Immature natural killer cell (primary cell): ENCODE data around the gene ZBTB2. TPM values are rescaled to one million over a fixed set of nuclear protein-coding genes. Genes with fewer than 3 reads are reported as not detected.

ENCODE experiments used
- DNase-seq, 3 donors: peaks; one replicate each; pipeline ENCODE4 v3.0.0; 2022; ENCODE audit warnings: mixed read lengths in 1 of 3
- H3K27ac Mint-ChIP-seq, 6 donors: one replicate each; pipeline ENCODE4 v1.8.0; 2020; ENCODE audit warnings: mixed read lengths in 6 of 6, mild to moderate bottlenecking in 5 of 6, inconsistent platforms in 4 of 6, moderate library complexity in 3 of 6
- H3K27me3 Mint-ChIP-seq, 3 donors: one replicate each; pipeline ENCODE4 v1.8.0; 2020 to 2021; ENCODE audit warnings: low read depth in 3 of 3, mild to moderate bottlenecking in 3 of 3, mixed read lengths in 3 of 3, moderate library complexity in 3 of 3, inconsistent platforms in 1 of 3
- H3K36me3 Mint-ChIP-seq, 3 donors: one replicate each; pipeline ENCODE4 v1.8.0; 2020; ENCODE audit warnings: mixed read lengths in 3 of 3, inconsistent platforms in 2 of 3, mild to moderate bottlenecking in 2 of 3
- H3K4me1 Mint-ChIP-seq, 2 donors: one replicate each; pipeline ENCODE4 v1.8.0; 2020; ENCODE audit warnings: inconsistent platforms in 2 of 2, mild to moderate bottlenecking in 2 of 2, mixed read lengths in 2 of 2, moderate library complexity in 1 of 2
- H3K4me3 Mint-ChIP-seq, 5 donors: one replicate each; pipeline ENCODE4 v1.8.0; 2020; ENCODE audit warnings: mild to moderate bottlenecking in 5 of 5, mixed read lengths in 5 of 5, inconsistent platforms in 3 of 5, moderate library complexity in 3 of 5
- H3K9me3 Mint-ChIP-seq, 6 donors: one replicate each; pipeline ENCODE4 v1.8.0; 2020; ENCODE audit warnings: mild to moderate bottlenecking in 6 of 6, mixed read lengths in 6 of 6, inconsistent platforms in 4 of 6, moderate library complexity in 3 of 6
- polyA plus RNA-seq, 3 donors: library from polyadenylated mRNA; unstranded; fragments of 300-500 nt; fragmentation: Illumina TruSeq; gene quantifications; one replicate each; pipeline ENCODE4 v1.2.3, GENCODE V29; 2021

Gene ZBTB2
- 10 to 100 TPM; 11.5 to 27.5 (median 24.1) TPM for polyA plus RNA-seq

- H3K4me3 Mint-ChIP-seq = peak within 1 kb of the TSS; percentile 95 to 97 (median 96)
- H3K4me1 Mint-ChIP-seq = peaks cover 66 to 81% of the 10 kb centered on the region in 2 donors
- peaks cover 0 to 3% (median 0%) of the 10 kb centered on the region in 3 donors for H3K36me3 Mint-ChIP-seq
- peak; percentile 67 to 71 (median 70) for DNase-seq
- H3K27me3 Mint-ChIP-seq = peaks cover 14 to 27% (median 22%) of the 10 kb centered on the region in 3 donors
- H3K27ac Mint-ChIP-seq = peak within 1 kb of the TSS; percentile 94 to 99 (median 98)
- no peaks in the 10 kb centered on the region for H3K9me3 Mint-ChIP-seq
Observed at GRCh38 chr6:151391471-151392413, at the start of gene ZBTB2. Gene ZBTB2 (minus strand): TSS chr6:151391559. CDS start chr6:151373637, 17,922 bp downstream.

- peak overlapping the region; percentile 37 to 91 (median 84) for H3K27ac Mint-ChIP-seq
- DNase-seq = peak; percentile 17 to 32 (median 29)
- H3K27me3 Mint-ChIP-seq = no peaks in the 10 kb centered on the region
- H3K4me1 Mint-ChIP-seq = peaks cover 14 to 36% of the 10 kb centered on the region in 2 donors
- H3K36me3 Mint-ChIP-seq = peaks cover 0 to 9% (median 6%) of the 10 kb centered on the region in 3 donors
- H3K4me3 Mint-ChIP-seq = peak overlapping the region in 3 of 5 donors; percentile 15 to 49 (median 21)
- no peaks in the 10 kb centered on the region for H3K9me3 Mint-ChIP-seq
Observed at GRCh38 chr6:151440930-151441329, 49.6 kb upstream of the ZBTB2 start.

GRCh38 chr6:151440498-151440897, 49.1 kb upstream of the ZBTB2 start:
- Mint-ChIP-seq H3K4me1 (peaks cover 14 to 36% of the 10 kb centered on the region in 2 donors), H3K9me3 (no peaks in the 10 kb centered on the region), H3K4me3 (peak overlapping the region in 3 of 5 donors; percentile 15 to 49 (median 21)), H3K27ac (peak overlapping the region; percentile 37 to 91 (median 84)), H3K27me3 (no peaks in the 10 kb centered on the region), H3K36me3 (peaks cover 0 to 9% (median 6%) of the 10 kb centered on the region in 3 donors)
- DNase-seq = no peak

GRCh38 chr6:151437401-151437800, 46.0 kb upstream of the ZBTB2 start:
- peaks cover 14 to 28% of the 10 kb centered on the region in 2 donors for H3K4me1 Mint-ChIP-seq

GRCh38 chr6:151436802-151437201, 45.4 kb upstream of the ZBTB2 start:
- Mint-ChIP-seq H3K4me3 (no peak overlapping the region), H3K36me3 (peaks cover 4 to 10% (median 4%) of the 10 kb centered on the region in 3 donors), H3K27ac (no peak overlapping the region), H3K9me3 (no peaks in the 10 kb centered on the region), H3K4me1 (peaks cover 12 to 25% of the 10 kb centered on the region in 2 donors), H3K27me3 (no peaks in the 10 kb centered on the region)
- no peak for DNase-seq

More at GRCh38 chr6:151437401-151437800, 46.0 kb upstream of the ZBTB2 start:
- Mint-ChIP-seq H3K27ac (peak overlapping the region in 3 of 6 donors; percentile 7 to 27 (median 10)), H3K9me3 (no peaks in the 10 kb centered on the region), H3K36me3 (peaks cover 3 to 8% (median 3%) of the 10 kb centered on the region in 3 donors), H3K27me3 (no peaks in the 10 kb centered on the region), H3K4me3 (no peak overlapping the region)
- DNase-seq = no peak

- H3K4me1 Mint-ChIP-seq = peaks cover 8 to 20% of the 10 kb centered on the region in 2 donors
- H3K27ac Mint-ChIP-seq = peak overlapping the region in 1 of 6 donors; percentile 3
- peaks cover 4 to 10% (median 5%) of the 10 kb centered on the region in 3 donors for H3K36me3 Mint-ChIP-seq
- H3K9me3 Mint-ChIP-seq = no peaks in the 10 kb centered on the region
- H3K27me3 Mint-ChIP-seq = no peaks in the 10 kb centered on the region
- no peak for DNase-seq
- H3K4me3 Mint-ChIP-seq = no peak overlapping the region
Observed at GRCh38 chr6:151436300-151436699, 44.9 kb upstream of the ZBTB2 start.

GRCh38 chr6:151434369-151434768, 43.0 kb upstream of the ZBTB2 start:
- H3K27ac Mint-ChIP-seq = no peak overlapping the region
- H3K27me3 Mint-ChIP-seq = no peaks in the 10 kb centered on the region
- no peak for DNase-seq
- no peak overlapping the region for H3K4me3 Mint-ChIP-seq
- H3K4me1 Mint-ChIP-seq = peaks cover 0 to 7% of the 10 kb centered on the region in 2 donors
- H3K9me3 Mint-ChIP-seq = no peaks in the 10 kb centered on the region
- peaks cover 10 to 15% (median 14%) of the 10 kb centered on the region in 3 donors for H3K36me3 Mint-ChIP-seq

- DNase-seq = no peak
- Mint-ChIP-seq H3K9me3 (no peaks in the 10 kb centered on the region), H3K4me3 (no peak overlapping the region), H3K27me3 (no peaks in the 10 kb centered on the region), H3K27ac (no peak overlapping the region), H3K36me3 (peaks cover 13 to 18% (median 16%) of the 10 kb centered on the region in 3 donors), H3K4me1 (no peaks in the 10 kb centered on the region)
Observed at GRCh38 chr6:151432651-151433050, 41.3 kb upstream of the ZBTB2 start.

- peak overlapping the region in 3 of 6 donors; percentile 17 to 24 (median 23) for H3K27ac Mint-ChIP-seq
- no peak for DNase-seq
- no peak overlapping the region for H3K4me3 Mint-ChIP-seq
- no peaks in the 10 kb centered on the region for H3K27me3 Mint-ChIP-seq
- H3K9me3 Mint-ChIP-seq = no peaks in the 10 kb centered on the region
- no peaks in the 10 kb centered on the region for H3K4me1 Mint-ChIP-seq
- peaks cover 18 to 24% (median 22%) of the 10 kb centered on the region in 3 donors for H3K36me3 Mint-ChIP-seq
Observed at GRCh38 chr6:151431337-151431736, 40.0 kb upstream of the ZBTB2 start.

- H3K36me3 Mint-ChIP-seq = peaks cover 19 to 27% (median 24%) of the 10 kb centered on the region in 3 donors
- no peaks in the 10 kb centered on the region for H3K9me3 Mint-ChIP-seq
- H3K27ac Mint-ChIP-seq = peak overlapping the region in 1 of 6 donors; percentile 17
- DNase-seq = no peak
- H3K4me3 Mint-ChIP-seq = no peak overlapping the region
- H3K4me1 Mint-ChIP-seq = no peaks in the 10 kb centered on the region
- H3K27me3 Mint-ChIP-seq = no peaks in the 10 kb centered on the region
Observed at GRCh38 chr6:151430886-151431285, 39.5 kb upstream of the ZBTB2 start.

- Mint-ChIP-seq H3K36me3 (peaks cover 27 to 39% (median 27%) of the 10 kb centered on the region in 3 donors), H3K4me1 (no peaks in the 10 kb centered on the region), H3K4me3 (no peak overlapping the region), H3K9me3 (no peaks in the 10 kb centered on the region), H3K27me3 (no peaks in the 10 kb centered on the region), H3K27ac (no peak overlapping the region)
- DNase-seq = no peak
Observed at GRCh38 chr6:151428093-151428735, 36.9 kb upstream of the ZBTB2 start.

- H3K27ac Mint-ChIP-seq = no peak overlapping the region
- H3K36me3 Mint-ChIP-seq = peaks cover 17 to 39% (median 27%) of the 10 kb centered on the region in 3 donors
- no peaks in the 10 kb centered on the region for H3K4me1 Mint-ChIP-seq
- no peak for DNase-seq
- H3K9me3 Mint-ChIP-seq = no peaks in the 10 kb centered on the region
- no peaks in the 10 kb centered on the region for H3K27me3 Mint-ChIP-seq
- H3K4me3 Mint-ChIP-seq = no peak overlapping the region
Observed at GRCh38 chr6:151425561-151425960, 34.2 kb upstream of the ZBTB2 start.

GRCh38 chr6:151422981-151423380, 31.6 kb upstream of the ZBTB2 start:
- Mint-ChIP-seq H3K4me1 (no peaks in the 10 kb centered on the region), H3K4me3 (no peak overlapping the region), H3K27ac (no peak overlapping the region), H3K36me3 (peaks cover 10 to 39% (median 23%) of the 10 kb centered on the region in 3 donors), H3K27me3 (no peaks in the 10 kb centered on the region), H3K9me3 (no peaks in the 10 kb centered on the region)
- no peak for DNase-seq
